Activated CD8-positive, alpha-beta T cell treated with anti-CD3 and anti-CD28 coated beads for 36 hours (primary cell): ENCODE results near the gene CROT. TPM values are rescaled to one million over a fixed set of nuclear protein-coding genes. Genes with fewer than 3 reads are reported as not detected.

Experiments
- ATAC-seq: fragments of 200-7000 bp; cut with Tn5 transposase; one replicate; pipeline ENCODE4 v1.10.0; 2021; ENCODE audit warnings: mild to moderate bottlenecking, moderate library complexity
- CTCF ChIA-PET: fragments of 350-600 bp; sonication (Branson Sonifier 250); formaldehyde crosslinking; loops from one replicate; lab custom pipeline; 2021; ENCODE audit warnings: antibody characterized with exemption; lab: Charles Lee
- POLR2A ChIA-PET: fragments of 350-600 bp; sonication (Branson Sonifier 250); formaldehyde crosslinking; loops from one replicate; lab custom pipeline; 2021; ENCODE audit warnings: antibody characterized with exemption; lab: Charles Lee
- DNase-seq: peaks from one replicate; pipeline ENCODE4 v3.0.0-alpha.2; 2020
- H3K27ac Mint-ChIP-seq: one replicate; pipeline ENCODE4 v1.8.0; 2021; ENCODE audit warnings: mild to moderate bottlenecking, mixed read lengths
- H3K27me3 Mint-ChIP-seq: one replicate; pipeline ENCODE4 v1.8.0; 2021; ENCODE audit warnings: mixed read lengths
- H3K36me3 Mint-ChIP-seq: one replicate; pipeline ENCODE4 v1.8.0; 2021; ENCODE audit warnings: low read depth, mixed read lengths
- H3K4me1 Mint-ChIP-seq: one replicate; pipeline ENCODE4 v1.8.0; 2021; ENCODE audit warnings: low read depth, mixed read lengths
- H3K4me3 Mint-ChIP-seq: one replicate; pipeline ENCODE4 v1.8.0; 2021; ENCODE audit warnings: mild to moderate bottlenecking, moderate library complexity, mixed read lengths
- H3K9me3 Mint-ChIP-seq: one replicate; pipeline ENCODE4 v1.8.0; 2021; ENCODE audit warnings: mixed read lengths
- intact Hi-C: fragments of 100-400 bp; cut with micrococcal nuclease; formaldehyde crosslinking; loops from one replicate; pipeline ENCODE4 v1.10.0; 2022
- total RNA-seq, 2 experiments: library from RNA; stranded (reverse); gene quantifications; one replicate each; pipeline ENCODE4 v1.2.3, GENCODE V29; 2021
- TF ChIP-seq, protein P1 (sequence below): fragments of 200-600 bp; IDR thresholded peaks from one replicate; pipeline ENCODE4 v1.8.0; 2022; ENCODE audit warnings: antibody characterized with exemption, mild to moderate bottlenecking

Gene CROT
- total RNA-seq, 2 experiments from 2014 or later = 7.2 to 7.3 TPM

DNA sequence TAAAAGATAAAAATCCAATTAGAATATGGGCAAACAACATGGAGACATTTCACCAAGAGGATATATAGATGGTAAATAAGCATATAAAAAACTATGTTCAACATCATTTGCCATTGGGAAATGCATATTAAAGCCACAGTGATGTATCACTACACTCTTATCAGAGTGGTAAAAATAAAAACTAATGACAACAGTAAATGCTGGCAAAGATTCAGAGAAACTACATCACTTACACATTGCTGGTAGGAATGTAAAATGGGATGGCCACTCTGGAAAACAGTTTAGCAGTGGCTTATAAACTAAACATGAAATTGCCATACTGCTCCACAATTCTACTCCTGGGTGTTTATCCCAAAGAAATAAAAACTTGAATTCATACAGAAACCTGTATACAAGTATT lies 59.2 kb downstream of the CROT start:
- H3K36me3 Mint-ChIP-seq = no peaks in the 10 kb centered on the region
- intact Hi-C loops = no loop called here
- H3K4me3 Mint-ChIP-seq = no peak overlapping the region
- no peaks in the 10 kb centered on the region for H3K4me1 Mint-ChIP-seq
- TF ChIP-seq, protein P1, sequence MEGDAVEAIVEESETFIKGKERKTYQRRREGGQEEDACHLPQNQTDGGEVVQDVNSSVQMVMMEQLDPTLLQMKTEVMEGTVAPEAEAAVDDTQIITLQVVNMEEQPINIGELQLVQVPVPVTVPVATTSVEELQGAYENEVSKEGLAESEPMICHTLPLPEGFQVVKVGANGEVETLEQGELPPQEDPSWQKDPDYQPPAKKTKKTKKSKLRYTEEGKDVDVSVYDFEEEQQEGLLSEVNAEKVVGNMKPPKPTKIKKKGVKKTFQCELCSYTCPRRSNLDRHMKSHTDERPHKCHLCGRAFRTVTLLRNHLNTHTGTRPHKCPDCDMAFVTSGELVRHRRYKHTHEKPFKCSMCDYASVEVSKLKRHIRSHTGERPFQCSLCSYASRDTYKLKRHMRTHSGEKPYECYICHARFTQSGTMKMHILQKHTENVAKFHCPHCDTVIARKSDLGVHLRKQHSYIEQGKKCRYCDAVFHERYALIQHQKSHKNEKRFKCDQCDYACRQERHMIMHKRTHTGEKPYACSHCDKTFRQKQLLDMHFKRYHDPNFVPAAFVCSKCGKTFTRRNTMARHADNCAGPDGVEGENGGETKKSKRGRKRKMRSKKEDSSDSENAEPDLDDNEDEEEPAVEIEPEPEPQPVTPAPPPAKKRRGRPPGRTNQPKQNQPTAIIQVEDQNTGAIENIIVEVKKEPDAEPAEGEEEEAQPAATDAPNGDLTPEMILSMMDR = no peak
- ChIA-PET POLR2A (no interaction called here), CTCF (interaction anchor here (3.5 kb wide), 1 partner anchor 10 kb away, joined by 24 read pairs; no protein-coding TSS in a partner anchor)
- no peak for DNase-seq
- no peak overlapping the region for H3K27ac Mint-ChIP-seq
- no peak for ATAC-seq
- H3K27me3 Mint-ChIP-seq = no peaks in the 10 kb centered on the region
- no peaks in the 10 kb centered on the region for H3K9me3 Mint-ChIP-seq

DNA sequence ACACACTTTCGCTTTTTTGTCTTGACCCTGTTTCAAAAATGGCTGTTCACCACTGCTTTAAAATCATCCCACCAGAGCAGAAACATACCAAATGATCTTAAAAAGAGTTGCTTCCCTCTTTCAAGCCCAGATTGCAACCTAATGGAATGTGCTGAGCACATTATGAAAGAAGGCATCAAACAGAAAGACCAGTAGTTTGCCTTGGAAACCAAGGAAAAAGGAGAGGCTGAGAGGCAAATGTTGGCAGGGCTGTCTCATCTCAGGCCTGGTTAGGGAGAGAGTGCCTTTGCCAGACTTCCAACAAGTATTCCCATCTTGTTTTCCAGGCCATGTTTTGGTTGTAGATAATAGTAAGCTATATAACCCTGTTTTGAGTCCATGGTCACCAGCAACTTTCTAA lies 65.7 kb downstream of the CROT start:
- intact Hi-C loops = loop anchor here (10.0 kb wide), 1 partner anchor 476 kb away; no protein-coding TSS in a partner anchor
- Mint-ChIP-seq H3K4me1 (no peaks in the 10 kb centered on the region), H3K27me3 (peaks cover 1% of the 10 kb centered on the region), H3K9me3 (no peaks in the 10 kb centered on the region), H3K4me3 (no peak overlapping the region), H3K27ac (no peak overlapping the region), H3K36me3 (no peaks in the 10 kb centered on the region)
- CTCF ChIA-PET = interaction anchor here (1.3 to 2.4 kb wide), 2 partner anchors 9 to 99 kb away, joined by 3 to 8 read pairs; no protein-coding TSS in a partner anchor
- POLR2A ChIA-PET = no interaction called here
- TF ChIP-seq, protein P1 = no peak
- DNase-seq (no peak), ATAC-seq (no peak)

DNA sequence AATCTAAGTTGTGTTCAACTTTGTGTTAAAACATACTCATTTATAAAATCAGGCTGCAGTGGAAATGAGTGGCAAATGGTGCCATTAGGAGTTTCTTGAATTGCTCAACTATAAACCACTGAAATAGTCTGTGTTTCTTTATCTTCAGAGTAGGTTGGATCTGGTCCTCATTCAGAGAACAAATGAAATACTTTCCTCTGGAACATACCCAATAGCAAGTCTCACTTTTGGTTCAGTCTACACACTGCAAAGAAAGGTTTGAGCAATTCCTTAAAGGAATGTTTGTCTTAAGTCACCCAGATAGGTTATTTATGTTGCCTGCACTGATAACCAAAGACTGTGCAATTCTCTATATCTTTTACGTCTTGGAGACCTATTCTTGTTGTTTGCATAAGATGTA lies 67.6 kb downstream of the CROT start:
- ATAC-seq (no peak), DNase-seq (no peak)
- ChIA-PET POLR2A (no interaction called here), CTCF (interaction anchor here (2.4 to 8.6 kb wide), 3 partner anchors 8 to 101 kb away, joined by 8 to 97 read pairs (median 24); no protein-coding TSS in a partner anchor)
- no peaks in the 10 kb centered on the region for H3K4me1 Mint-ChIP-seq
- peaks cover 1% of the 10 kb centered on the region for H3K27me3 Mint-ChIP-seq
- no peaks in the 10 kb centered on the region for H3K36me3 Mint-ChIP-seq
- intact Hi-C loops = loop anchor here (10.0 kb wide), 1 partner anchor 478 kb away; no protein-coding TSS in a partner anchor
- no peaks in the 10 kb centered on the region for H3K9me3 Mint-ChIP-seq
- no peak overlapping the region for H3K4me3 Mint-ChIP-seq
- TF ChIP-seq, protein P1 = no peak
- H3K27ac Mint-ChIP-seq = no peak overlapping the region

DNA sequence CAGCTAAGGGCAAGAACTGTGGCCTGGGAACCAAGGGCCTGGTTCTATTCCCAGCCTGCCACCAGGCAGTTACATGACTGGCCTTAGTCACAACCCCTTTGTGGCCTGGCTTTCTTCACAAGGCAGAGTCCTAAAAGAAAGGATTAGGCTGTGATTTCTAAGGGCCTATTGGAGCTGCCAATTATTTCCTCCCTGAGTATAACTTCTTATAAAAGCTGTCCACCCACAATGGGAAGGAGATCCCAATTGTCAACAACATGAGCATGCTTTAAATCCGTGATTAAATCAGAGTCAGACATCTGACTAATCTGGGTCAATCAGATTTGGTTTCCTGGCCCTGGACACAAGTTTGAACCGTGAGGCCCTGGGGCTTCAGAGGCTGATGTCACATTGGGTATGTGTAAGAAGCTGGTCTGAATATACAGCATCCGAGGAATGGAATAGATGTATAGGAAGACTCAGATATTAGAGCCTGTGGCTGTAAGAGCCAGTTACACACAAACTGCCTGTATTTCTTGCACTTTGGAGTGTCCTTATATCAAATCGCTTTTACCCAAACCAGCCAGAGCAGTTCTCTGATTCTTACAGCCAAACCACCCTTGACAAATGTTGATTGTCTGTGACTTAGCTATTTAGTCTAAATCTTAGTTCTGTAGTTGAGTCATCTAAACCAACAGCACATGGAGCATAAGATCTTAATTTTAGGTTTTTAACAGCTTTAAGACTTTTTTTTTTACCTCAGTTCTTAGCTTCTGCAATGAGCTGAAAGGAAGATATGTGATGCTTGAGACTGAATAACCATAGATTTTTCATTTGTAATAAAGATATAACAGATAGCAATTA lies 68.7 kb downstream of the CROT start:
- POLR2A ChIA-PET = no interaction called here
- Mint-ChIP-seq H3K27me3 (peaks cover 1% of the 10 kb centered on the region), H3K4me3 (no peak overlapping the region), H3K4me1 (no peaks in the 10 kb centered on the region), H3K36me3 (no peaks in the 10 kb centered on the region), H3K27ac (no peak overlapping the region), H3K9me3 (no peaks in the 10 kb centered on the region)
- intact Hi-C loops = loop anchor here (10.0 kb wide), 1 partner anchor 479 kb away; no protein-coding TSS in a partner anchor
- DNase-seq (no peak), ATAC-seq (no peak)
- TF ChIP-seq, protein P1 = no peak
- CTCF ChIA-PET = interaction anchor here (0.6 to 8.6 kb wide), 9 partner anchors 9 to 847 kb away, joined by 3 to 97 read pairs (median 4); no protein-coding TSS in a partner anchor

DNA sequence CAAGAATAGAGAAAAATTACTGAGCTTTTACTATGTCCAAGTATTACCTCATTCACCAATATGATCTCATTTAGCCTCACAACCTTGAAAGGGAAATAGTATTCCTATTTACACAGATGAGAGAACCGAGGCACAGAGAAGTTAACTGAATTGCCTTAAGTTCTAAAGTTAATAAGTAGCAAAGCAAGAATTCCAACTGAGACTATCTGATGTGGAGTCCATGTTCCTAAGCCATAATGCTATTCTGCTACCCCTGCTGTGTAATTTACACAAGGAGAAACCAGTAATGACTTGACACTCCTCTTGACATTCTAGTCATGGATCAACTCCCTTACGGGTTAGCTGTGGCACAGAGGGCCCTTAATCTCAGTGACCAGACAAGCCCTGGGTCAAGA lies 69.3 kb downstream of the CROT start:
- no peak overlapping the region for H3K4me3 Mint-ChIP-seq
- ATAC-seq = no peak
- no peak overlapping the region for H3K27ac Mint-ChIP-seq
- H3K27me3 Mint-ChIP-seq = peaks cover 1% of the 10 kb centered on the region
- ChIA-PET CTCF (interaction anchor here (0.8 to 8.6 kb wide), 11 partner anchors 10 to 489 kb away, joined by 3 to 97 read pairs (median 13); no protein-coding TSS in a partner anchor), POLR2A (no interaction called here)
- H3K9me3 Mint-ChIP-seq = no peaks in the 10 kb centered on the region
- intact Hi-C loops = loop anchor here (10.0 kb wide), 1 partner anchor 480 kb away; no protein-coding TSS in a partner anchor
- TF ChIP-seq, protein P1 = no peak
- no peaks in the 10 kb centered on the region for H3K36me3 Mint-ChIP-seq
- no peaks in the 10 kb centered on the region for H3K4me1 Mint-ChIP-seq
- no peak for DNase-seq
